Glomerular endothelial cell (primary cell): Measurements from ENCODE around the gene MYO3B. TPM values are rescaled to one million over a fixed set of nuclear protein-coding genes. Genes with fewer than 3 reads are reported as not detected.
A peak's percentile ranks its signal among the peaks of the same experiment; 100 is the strongest.

Source experiments
- DNase-seq: peaks from one replicate; pipeline ENCODE4 v3.0.0-alpha.2; 2011; ENCODE audit warnings: low read depth, low spot score; ENCODE audit errors: extremely low read depth
- total RNA-seq: library from RNA; depleted of rRNA; stranded (reverse); fragments of >200 nt; gene quantifications from 2 replicates; pipeline ENCODE4 v1.2.3, GENCODE V29; 2015

Gene MYO3B
- total RNA-seq, 1 donor from 2014 or later, result not detected

DNA sequence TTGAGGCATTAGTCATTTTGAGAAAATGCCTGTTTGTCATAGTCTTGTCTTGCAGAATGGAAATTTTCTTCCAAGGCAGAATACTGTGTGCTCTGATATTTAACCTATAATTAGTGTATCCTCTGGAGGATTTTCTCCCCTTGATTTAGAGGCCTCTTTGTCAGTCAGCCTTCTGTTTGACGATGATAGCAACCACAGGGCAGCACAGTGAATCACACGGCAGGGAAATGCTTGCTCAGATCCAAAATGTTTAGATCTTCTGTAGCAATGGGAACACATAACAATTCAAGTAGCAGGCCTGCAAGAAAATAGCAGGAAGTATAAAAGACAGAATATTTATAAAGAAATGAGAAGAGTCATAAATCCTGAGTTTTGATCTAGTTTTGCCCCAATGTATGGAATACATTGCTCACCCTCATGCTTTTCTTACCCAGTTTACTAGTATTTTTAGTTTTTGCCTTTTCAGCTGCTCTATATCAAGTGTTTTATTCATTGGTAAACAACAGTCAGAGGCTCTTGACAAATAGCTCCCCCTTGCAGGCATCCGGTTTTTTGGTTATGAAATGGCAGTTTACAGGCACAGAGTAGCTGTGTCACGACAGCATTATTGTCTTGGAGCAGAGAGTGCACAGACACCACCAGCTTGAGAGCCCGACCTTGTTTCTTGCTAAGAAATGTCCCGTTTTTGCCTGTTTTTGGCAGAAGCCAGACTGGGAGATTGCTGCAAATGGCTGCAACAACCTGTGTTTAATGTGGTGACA, 185.1 kb downstream of the MYO3B start:
- no peak for DNase-seq

DNA sequence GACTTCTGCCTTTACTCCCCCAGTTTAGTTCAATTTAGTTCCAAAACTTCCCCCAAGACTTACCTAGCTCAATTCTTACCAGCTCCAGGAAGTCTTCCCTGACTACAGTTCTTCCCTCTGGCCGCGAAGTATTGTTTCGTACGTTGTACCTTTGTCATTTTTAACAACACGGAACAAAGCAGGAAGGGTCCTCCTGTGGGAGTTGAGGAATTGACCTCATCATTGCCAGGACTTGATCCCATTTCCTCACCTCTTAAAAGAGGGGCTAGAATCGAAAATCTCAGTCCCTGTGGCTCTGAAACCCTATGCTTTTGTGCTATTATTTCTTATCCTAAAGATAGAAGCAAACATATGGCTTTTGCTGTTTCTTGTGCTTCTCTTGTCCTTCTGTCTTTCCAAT, 187.1 kb downstream of the MYO3B start:
- no peak for DNase-seq

DNA sequence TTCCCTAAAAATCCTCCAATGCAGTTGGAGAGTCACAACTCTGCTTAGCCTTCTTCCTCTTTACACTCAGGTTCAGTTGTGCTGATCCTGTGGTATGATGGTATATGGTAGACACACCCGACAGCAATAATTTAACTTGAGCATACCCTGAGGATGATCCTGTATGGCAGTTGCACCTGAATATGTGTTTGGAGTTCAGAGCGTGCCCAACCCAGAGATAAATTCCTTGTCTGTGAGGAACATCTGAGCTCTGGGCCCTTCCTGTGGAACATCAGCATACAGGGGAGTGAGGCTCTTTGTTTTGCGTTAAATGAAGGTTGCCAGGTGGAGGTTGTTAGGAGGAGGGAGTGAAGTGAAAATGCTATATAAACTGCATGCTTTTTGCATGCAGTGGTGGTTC, 187.7 kb downstream of the MYO3B start:
- DNase-seq, result no peak

DNA sequence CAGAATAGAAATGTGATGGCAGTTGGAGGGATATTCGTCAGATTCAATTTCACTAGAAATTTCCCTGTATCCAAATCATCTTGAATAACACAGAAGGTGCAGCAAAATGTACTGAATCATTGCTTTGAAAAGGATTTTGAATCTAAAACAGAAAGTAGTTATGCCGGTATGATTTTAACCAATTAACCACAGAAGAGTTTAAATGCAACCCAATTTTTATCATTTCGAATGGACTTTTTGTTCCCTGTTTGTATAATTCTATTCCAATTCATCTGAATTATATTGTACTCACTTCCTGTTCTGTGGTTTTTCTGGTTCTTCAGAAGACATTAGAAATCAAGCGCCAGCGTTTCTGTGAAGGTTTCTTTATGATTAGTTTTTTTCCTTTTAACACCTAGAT, 190.4 kb downstream of the MYO3B start:
- DNase-seq, result no peak

DNA sequence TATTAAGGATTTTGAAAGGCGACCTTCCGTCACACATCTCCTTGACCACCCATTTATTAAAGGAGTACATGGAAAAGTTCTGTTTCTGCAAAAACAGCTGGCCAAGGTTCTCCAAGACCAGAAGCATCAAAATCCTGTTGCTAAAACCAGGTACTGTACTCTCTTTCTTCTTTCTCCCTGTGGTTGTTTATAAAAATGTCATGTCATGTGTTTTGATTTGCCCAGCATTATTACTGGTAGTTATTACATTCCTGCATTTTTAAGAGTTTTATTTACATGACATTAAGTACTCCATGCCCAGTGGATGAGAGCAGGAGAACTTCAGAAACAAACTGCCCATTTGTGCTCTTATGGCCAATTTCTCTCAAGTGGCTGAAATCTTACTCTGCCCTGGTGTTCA, 191.3 kb downstream of the MYO3B start:
- DNase-seq, result no peak

DNA sequence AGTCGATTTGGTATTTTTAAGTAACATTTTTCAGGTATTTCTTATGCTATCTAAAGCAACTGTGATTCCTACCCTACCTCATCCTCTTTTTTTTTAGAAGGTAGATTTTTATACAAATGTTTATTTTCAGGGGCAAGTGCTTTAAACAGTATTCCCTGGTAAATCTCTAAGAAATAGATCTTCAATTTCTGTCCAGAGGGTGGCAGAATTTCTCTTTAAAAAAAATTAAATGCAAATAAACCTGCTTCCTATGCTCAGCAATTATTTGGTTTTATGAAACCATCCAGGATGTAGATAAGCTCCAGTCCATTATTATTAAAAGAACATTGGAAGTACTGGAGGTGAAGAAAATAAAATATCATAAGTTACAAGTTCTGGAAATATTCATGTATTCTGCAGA, 191.9 kb downstream of the MYO3B start:
- DNase-seq, result peak; percentile 14

DNA sequence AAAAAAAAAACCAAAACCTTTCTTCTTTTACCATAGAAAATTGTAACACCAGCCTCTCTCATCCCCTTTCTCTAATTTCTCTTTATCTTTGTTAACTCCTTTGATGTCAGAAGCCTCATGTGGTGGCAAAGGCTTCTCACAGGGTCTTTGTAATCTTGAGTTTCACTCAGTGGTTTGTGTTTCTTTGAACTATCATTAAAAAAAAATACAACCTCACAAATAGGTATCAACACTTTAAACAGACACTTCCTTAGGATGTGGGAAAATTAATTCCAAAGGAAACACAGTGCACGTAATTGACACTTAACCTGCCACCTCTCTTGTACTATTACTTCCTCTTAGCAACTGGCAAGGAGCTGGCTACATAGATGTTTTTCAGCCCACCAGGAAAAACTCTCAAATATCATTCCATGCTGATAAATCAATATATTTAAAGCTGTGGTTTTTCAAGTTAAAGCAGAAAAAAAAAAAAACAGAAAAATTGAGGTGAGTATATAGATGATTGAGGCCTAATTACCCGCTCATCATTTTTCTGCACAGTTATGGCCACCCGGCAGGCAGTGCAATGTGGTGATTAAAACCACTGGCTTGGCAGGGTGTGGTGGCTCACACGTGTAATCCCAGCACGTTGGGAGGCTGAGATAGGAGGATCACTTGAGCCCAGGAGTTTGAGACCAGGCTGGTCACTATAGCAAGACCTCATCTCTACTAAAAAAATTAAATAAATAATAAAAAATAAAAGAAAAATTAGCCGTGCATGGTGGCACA, 193.5 kb downstream of the MYO3B start:
- no peak for DNase-seq

DNA sequence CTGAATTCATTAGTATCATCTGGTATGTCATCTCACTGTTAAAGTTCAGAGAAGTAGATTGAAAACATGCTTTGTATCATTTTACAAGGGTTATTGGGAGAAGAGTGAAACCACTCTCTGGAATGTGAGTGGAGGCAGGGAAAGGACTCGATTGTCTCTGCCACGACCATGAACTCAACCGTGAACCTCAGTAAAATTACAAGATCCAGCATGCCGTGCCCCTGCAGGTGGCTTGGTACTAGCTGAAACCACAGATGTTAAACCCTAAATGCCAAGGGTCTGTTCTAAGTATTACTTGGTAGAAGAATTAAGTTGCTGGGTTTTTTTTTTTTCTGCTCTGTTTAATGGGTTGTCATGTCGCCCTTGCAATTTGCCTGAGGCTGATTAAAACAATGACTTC, 197.2 kb downstream of the MYO3B start:
- no peak for DNase-seq

DNA sequence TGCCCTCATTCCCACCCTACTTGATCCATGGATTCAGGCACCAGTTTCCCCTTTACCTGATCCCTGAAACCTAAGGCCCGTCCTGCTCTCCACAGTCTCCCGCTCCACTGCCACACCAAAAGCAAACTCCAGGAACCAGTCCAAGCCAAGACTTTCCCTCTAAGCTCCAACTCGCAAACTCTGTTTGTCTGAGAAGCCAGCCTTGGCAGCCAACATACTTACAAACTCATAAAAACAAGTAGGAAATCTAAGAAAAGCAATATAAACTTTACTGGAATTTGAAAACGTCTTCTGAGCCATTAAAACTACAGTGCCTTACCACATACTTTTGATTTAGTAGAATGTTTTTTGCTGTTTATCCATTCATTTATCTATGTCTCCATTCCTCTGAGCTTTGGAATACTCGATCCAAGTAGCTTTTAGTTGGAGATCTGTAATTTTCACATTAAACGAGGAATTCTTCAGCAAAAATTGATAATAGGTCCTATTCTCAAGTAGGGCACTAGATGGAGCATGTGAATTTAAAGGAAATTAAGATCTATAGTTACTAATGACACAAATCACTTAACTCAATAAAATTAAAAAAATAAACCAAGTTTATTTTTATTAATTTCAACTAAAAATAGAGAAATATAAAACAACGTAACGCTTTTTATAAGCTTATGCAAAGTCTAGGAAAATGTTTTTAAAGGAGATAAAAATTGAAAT, 199.7 kb downstream of the MYO3B start:
- DNase-seq, result no peak

DNA sequence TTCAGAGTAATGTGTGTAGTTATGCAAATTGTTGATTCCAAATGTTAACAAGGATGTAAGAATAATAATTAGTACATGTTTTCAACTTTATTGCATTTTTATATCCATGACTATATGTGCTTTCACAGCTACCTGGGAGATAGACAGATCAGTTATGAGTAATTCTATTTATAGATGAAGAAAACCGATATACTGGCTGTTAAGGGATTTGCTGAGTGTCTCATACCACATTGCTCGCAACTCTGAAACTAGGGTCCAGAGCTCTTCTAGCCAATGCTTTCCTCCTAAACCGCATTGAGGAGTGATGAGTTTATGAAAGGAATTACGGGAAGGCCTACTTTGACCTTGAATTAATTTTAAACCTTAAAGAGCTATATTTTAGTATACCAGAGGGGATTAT, 202.3 kb downstream of the MYO3B start:
- DNase-seq, result no peak

DNA sequence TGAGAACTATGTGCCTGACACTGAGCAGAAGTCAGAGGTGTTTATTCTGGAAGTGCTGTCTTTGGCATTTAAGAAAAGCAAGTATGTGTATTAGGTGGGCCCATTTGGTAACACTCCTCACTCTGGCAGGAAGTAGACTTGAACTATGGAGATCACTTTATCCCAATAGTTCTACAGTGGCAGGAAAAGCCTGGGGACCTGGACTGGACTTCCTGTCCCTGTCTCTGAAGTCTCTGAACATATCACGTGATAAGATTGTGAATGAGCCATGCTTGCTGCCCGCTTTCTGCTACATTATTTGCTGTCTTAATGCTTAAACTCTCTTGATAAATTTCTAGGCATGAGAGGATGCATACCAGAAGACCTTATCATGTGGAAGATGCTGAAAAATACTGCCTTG, 203.7 kb downstream of the MYO3B start:
- no peak for DNase-seq

DNA sequence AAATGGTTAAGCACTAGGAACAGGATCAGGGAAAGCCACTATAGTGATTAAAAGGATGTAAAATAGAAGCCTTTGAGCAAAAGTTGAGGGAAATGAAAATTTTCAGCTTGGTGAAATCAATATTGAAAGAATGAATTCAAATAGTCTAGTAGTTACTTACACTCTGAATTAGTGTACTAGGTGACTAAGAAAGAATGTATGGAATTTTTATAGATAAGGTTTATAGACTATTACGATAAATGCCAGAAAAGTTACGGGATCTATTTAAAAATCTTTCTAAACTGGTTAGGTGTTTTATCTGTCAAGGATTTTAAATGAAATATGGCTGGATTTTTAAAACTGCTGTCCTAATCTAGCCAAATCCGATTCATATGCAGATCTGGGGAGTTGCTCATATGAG, 208.6 kb downstream of the MYO3B start:
- DNase-seq, result no peak

DNA sequence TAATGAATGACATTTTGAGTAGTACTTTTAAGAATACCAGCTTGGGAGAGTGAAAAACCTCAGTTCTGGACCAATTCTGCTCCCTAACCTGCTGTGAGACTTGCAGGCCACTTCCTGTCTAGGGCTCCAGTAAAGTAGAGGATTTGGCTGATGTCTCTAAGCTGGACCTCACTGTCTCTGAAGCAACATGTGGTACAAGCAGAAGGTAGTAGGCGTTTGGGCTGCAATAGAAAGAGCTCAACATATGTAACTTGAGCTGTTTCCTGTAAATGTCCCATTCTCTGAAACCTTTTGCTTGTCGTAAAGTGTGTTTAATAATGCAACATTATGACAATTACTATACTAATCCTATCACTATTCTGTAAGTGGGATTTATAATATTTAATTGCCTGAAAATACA, 213.1 kb downstream of the MYO3B start:
- no peak for DNase-seq

DNA sequence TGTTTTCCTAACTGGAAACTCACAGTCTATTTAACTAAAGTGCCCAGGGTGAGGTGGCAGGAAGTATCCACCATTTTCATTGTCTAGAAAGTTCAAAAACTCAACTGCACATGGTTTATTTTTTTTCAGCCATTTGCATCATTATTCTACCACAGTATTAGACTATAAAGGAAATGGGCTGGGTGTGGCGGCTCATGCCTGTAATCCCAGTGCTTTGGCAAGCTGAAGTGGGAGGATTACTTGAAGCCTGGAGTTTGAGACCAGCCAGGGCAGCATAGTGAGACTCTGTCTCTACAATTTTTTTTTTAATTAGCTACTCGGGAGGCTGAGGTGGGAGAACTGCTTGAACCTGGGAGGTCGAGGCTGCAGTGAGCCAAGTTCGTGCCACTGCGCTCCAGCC, 213.8 kb downstream of the MYO3B start:
- no peak for DNase-seq

DNA sequence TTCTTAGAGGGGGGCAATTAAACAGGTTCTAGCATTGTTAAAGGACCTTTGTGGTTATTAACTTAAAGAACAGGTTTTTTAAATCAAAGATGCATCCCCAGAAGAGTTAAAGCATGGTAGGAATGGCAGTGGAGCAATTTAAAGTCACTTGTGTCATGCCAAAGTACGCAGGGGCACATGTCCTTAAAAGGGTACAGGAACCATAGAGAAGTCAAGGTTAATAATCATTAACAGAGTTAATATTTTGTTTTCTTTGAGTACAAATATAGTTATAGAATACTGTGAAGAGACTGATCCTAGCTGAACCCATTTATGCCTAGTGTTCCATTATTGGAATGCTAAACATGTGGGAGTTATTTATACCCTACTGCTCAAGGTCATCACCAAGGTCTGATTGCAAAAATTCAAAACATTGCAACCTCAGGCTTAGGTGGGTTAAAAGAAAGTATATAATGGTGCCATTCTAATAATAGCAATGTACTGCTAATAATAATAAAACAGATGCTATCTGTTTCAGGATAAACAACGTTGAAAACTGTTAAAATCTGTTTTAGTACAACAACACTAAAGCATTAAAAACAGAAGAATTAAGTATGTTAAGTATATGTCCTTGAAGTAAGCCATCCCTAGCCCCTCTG, 216.0 kb downstream of the MYO3B start:
- no peak for DNase-seq

DNA sequence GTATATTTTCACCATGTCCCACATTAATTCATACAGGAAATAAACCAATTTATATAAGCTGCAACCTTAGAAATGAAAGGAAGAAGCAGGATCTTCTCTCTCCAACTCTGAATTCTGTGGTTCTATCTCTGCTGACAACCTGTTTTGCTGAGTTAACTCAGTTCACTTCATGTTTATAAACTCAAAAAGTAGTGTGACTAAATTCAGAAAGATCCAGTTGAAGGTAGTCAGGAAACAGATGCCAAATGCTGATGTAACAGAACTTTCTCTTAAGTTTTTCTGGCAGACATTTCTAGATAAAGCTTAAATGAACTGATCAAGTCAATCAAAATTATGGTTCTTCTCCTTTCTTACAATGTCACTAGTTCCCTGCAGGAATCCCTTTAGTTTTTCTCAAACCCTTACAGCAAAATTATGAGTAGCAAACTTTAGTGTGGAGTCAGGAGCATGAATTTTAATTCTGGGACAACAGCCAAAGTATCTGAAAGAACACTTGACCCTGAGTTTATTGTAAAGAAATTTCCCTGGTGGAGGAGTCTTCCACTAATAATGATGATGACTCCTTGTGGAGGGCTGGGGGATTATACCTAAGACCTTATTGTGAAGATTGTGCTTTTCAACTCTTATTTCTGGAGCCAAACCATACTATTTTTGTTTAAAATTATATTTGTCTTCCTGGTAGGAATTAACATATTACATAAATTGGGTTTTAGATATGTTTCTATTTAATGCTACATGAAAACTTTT, 216.9 kb downstream of the MYO3B start:
- no peak for DNase-seq

DNA sequence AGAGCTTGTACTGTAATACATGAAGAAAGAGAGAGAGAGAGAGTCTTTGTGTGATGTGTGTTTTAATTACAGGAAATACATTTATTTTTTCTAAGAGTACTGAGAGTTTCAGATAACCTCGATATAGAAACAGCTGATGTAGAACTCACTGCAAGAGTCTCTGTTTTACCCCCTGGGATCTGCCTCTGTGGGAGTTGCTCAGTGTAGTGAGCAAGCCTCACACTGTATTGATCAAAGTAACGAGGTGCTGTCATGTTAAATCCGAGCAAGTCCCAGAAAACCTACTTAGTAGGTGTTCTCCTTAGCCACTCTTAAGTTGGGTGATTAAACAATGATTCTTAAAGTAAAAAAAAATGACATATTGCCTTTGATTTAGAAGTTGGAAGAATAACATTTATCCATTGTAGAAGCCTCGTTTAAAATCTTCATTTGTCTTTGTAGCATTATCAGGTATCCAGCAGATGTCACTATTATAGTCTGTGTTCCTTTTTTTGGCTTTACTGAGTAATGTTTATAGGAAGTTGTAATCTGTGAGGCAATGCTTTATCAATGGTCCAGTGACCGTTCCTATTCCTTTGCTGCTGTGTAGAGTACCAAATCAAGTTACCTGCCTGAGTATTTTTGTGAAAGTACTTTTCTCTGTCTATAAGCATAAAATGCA, 219.0 kb downstream of the MYO3B start:
- DNase-seq, result no peak

DNA sequence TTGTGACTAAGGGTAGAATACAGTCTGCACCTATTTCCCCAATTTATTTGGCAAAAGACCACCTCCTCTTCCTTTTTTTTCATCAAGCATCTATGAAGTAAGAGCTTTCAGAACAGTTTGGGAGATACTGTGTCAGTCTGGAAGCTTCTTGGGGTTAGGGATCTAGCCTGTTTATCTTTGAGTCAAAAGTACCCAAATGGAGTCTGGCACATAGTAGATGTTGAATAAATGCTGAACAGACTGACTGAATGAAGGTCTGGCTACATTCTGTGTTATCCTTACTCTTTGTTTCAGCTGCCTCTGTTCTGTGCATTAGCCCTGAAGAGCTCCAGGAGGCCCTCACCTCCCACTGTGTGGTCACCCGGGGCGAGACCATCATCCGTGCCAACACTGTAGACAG, 223.2 kb downstream of the MYO3B start:
- no peak for DNase-seq

DNA sequence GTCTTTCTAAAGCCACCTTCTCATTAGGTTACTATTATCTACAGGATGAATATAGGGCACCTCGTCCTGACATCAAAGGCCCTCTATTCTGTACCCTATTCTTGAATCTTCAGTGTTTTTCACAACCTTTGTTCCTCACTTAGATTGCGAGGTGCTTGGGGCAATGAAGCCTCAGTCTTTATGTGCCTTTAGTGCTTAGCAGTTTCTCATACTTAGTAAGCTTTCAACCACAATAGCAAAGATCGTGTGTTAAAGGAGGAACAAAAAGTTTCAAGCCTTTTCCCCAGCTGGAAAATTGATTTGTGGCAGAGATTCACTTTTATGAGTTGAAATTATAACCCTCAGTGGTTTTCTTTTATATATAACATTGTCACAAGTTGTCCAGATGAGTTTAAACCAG, 226.9 kb downstream of the MYO3B start:
- no peak for DNase-seq

DNA sequence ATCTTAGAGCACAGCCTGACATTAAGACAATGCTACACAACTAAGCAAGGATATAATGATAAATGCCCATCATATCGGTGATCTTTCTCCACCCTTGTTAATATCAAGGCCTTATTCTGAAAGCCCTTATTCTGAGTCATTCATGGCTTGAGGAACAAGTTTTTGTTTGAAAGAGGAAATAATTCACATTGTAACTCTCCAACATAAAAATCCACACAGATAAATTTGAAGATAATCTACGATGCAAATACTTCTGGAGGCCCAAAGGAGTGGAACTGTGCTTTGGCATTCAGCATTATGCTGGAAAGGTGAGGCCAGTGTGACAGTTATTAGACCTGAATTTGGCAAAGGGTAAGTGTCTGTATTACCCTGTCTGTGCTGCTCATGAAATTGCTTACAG, 227.4 kb downstream of the MYO3B start:
- DNase-seq, result no peak
